Gastrocnemius medialis (tissue), 4 donors: ENCODE data around the gene PPY.

ENCODE experiments used
- CTCF ChIP-seq, 5 experiments: fragments of 450-650 bp in 3 of 5; fragments of 200-600 bp in 2 of 5; sonication (generic) in 2 of 5; IDR thresholded peaks in 4 of 5; conservative IDR thresholded peaks in 1 of 5; 1 replicate in 4 of 5; 2 replicates in 1 of 5; pipeline ENCODE4 v1.5.1; 2016 to 2019; ENCODE audit warnings: antibody characterized with exemption in 5 of 5, mild to moderate bottlenecking in 3 of 5, moderate library complexity in 3 of 5
- POLR2A ChIP-seq, 2 donors: fragments of 450-650 bp; IDR thresholded peaks; one replicate each; pipeline ENCODE4 v1.6.1; 2017; ENCODE audit warnings: antibody characterized with exemption in 2 of 2, mild to moderate bottlenecking in 2 of 2, moderate library complexity in 2 of 2

GRCh38 chr17:43915559-43915958, 26.7 kb downstream of the PPY start:
- TF ChIP-seq CTCF (IDR thresholded peaks at IDR 0.05 in 4 of 5, conservative IDR thresholded peaks at IDR 0.05 in 1 of 5) (no peak), POLR2A (IDR thresholded peaks at IDR 0.05) (no peak)
